A549 (cell line): Measurements from ENCODE around the gene MAN2B2.

ENCODE experiments used
- CTCF ChIP-seq: fragments of >200 bp; sonication (Bioruptor Twin); formaldehyde crosslinking; IDR thresholded peaks from 3 replicates; pipeline ENCODE4 v1.5.1; 2016
- EP300 ChIP-seq, 2 experiments: fragments of >200 bp; sonication (Bioruptor Twin); formaldehyde crosslinking; IDR thresholded peaks; 2 replicates in 1 of 2; 3 replicates in 1 of 2; pipeline ENCODE4 v1.6.1; 2016 to 2017
- MAZ ChIP-seq: fragments of 150-350 bp; IDR thresholded peaks from 2 replicates; pipeline ENCODE4 v1.6.1; 2014; ENCODE audit warnings: antibody characterized with exemption, low read depth, low read length, borderline replicate concordance
- MYC ChIP-seq: IDR thresholded peaks from 2 replicates; pipeline ENCODE4 v1.6.1; 2012; ENCODE audit warnings: mild to moderate bottlenecking, inconsistent platforms, low read length, improper control_type of control experiment, borderline replicate concordance
- NFE2L2 ChIP-seq: fragments of 150-350 bp; conservative IDR thresholded peaks from 2 replicates; pipeline ENCODE4 v1.6.1; 2014; ENCODE audit warnings: low read length
- POLR2A ChIP-seq: IDR thresholded peaks from 2 replicates; pipeline ENCODE4 v1.6.1; 2012; ENCODE audit warnings: mild to moderate bottlenecking, low read length
- RFX5 ChIP-seq: fragments of 450-650 bp; IDR thresholded peaks from 2 replicates; pipeline ENCODE4 v1.7.1; 2014; ENCODE audit warnings: antibody characterized with exemption, mild to moderate bottlenecking, moderate library complexity
- TF ChIP-seq, protein P1 (sequence below): fragments of 450-650 bp; IDR thresholded peaks from 2 replicates; pipeline ENCODE4 v1.6.1; 2014; ENCODE audit warnings: antibody characterized with exemption

- TF ChIP-seq RFX5: no peak
- no peak for TF ChIP-seq NFE2L2
- TF ChIP-seq CTCF: no peak
- TF ChIP-seq EP300 (IDR thresholded peaks at IDR 0.05): no peak
- TF ChIP-seq, protein P1, sequence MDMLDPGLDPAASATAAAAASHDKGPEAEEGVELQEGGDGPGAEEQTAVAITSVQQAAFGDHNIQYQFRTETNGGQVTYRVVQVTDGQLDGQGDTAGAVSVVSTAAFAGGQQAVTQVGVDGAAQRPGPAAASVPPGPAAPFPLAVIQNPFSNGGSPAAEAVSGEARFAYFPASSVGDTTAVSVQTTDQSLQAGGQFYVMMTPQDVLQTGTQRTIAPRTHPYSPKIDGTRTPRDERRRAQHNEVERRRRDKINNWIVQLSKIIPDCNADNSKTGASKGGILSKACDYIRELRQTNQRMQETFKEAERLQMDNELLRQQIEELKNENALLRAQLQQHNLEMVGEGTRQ: no peak
- TF ChIP-seq MYC: no peak
- TF ChIP-seq MAZ: no peak
- no peak for TF ChIP-seq POLR2A
These were observed 46.0 kb upstream of the MAN2B2 start for GRCh38 chr4:6529021-6529420.
